ENCODE data around the gene SPEM2. TPM values are rescaled to one million over a fixed set of nuclear protein-coding genes. Genes with fewer than 3 reads are reported as not detected.

The SPEM2 gene
- total RNA-seq, 1 experiment from 2014 or later, result not detected

DNA sequence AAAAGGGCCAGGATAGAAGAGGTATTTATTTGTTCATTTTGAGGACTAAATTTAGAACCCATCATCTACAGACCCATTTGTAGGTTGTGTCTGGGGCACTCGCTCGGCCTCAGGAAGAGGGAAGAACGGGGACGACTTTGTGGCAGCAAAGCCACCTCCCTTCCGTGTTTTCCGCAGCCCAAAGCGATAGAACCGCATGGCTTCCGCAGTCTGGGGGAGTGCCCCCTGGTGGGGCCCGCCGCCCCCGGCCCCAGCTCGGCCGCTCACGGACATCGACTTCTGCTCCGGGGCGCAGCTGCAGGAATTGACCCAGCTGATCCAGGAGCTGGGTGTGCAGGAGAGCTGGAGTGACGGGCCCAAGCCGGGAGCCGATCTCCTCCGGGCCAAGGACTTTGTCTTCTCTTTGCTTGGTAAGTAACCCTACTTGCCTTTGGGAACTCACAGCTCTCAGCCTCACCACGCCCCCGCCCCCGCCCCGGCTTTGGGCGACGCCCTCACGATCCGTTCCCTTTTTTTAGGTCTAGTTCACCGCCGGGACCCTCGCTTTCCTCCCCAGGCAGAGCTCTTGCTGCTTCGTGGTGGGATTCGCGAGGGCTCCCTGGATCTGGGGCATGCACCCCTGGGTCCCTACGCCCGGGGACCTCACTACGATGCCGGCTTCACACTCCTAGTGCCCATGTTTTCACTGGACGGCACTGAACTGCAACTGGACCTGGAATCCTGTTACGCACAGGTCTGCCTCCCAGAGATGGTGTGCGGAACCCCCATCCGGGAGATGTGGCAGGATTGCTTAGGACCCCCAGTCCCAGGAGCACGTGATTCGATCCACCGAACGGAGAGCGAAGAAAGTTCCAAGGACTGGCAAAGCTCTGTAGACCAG, 10.5 kb downstream of the SPEM2 start:
- ATAC-seq (peak; percentile 29), DNase-seq (ENCODE audit: low read depth, low spot score) (peak; percentile 29)
- Histone ChIP-seq H2AFZ (ENCODE audit: low read depth, low read length, poor library complexity, severe bottlenecking) (no peak overlapping the region), H3K9me2 (ENCODE audit: insufficient read depth) (no peaks in the 10 kb centered on the region), H3K4me3 (replicated peaks in 1 of 2; ENCODE audit: low read depth in 1 of 2, low read length in 2 of 2) (peak overlapping the region; percentile 69 to 85), H3K9me3 (ENCODE audit: control insufficient read depth in 1 of 2, insufficient read depth in 1 of 2, low read depth in 1 of 2, low read length in 2 of 2) (no peaks in the 10 kb centered on the region; a peak in 1 of 4 replicates), H3K79me2 (ENCODE audit: insufficient read depth, low read length) (no peaks in the 10 kb centered on the region), H3K4me1 (ENCODE audit: control insufficient read depth in 1 of 2, insufficient read depth in 2 of 2, low read length in 2 of 2) (peaks cover 13 to 32% of the 10 kb centered on the region in 2 experiments), H3K27ac (ENCODE audit: low read depth, low read length) (peak overlapping the region; percentile 95), H3K4me2 (ENCODE audit: low read length) (peak overlapping the region; percentile 99), H3K27me3 (ENCODE audit: insufficient read depth, low read length) (no peaks in the 10 kb centered on the region), H3K36me3 (ENCODE audit: control insufficient read depth in 1 of 2, insufficient read depth in 2 of 2, low read length in 2 of 2) (no peaks in the 10 kb centered on the region), H3K9ac (ENCODE audit: low read length) (peak overlapping the region; percentile 77), H4K20me1 (ENCODE audit: insufficient read depth) (no peaks in the 10 kb centered on the region)
- POLR2A ChIA-PET, result interaction anchor here (0.7 to 2.9 kb wide), 12 partner anchors 9 to 251 kb away, joined by 3 to 33 read pairs (median 4); partner anchors contain the start of genes CHRNB1, POLR2A, SLC2A4 and SPEM2
- BruUV-seq (replicated peaks), result TSS peak; percentile 87
- CTCF ChIA-PET, result interaction anchor here (0.6 to 3.4 kb wide), 16 partner anchors 9 to 390 kb away, joined by 3 to 28 read pairs (median 4); partner anchors contain the start of genes CHRNB1, PLSCR3, SENP3 and TMEM256
- RAD21 ChIA-PET (ENCODE audit: low non-redundant PET in 1 of 2, low total read pairs in 2 of 2, uncharacterized antibody in 2 of 2, unreplicated experiment in 2 of 2), result interaction anchor here (0.7 to 2.4 kb wide), 2 partner anchors 8 to 80 kb away, joined by 3 to 6 read pairs; no protein-coding TSS in a partner anchor
- intact Hi-C loops (cut with micrococcal nuclease), result loop anchor here (1.0 to 10.0 kb wide), 5 partner anchors 32 to 251 kb away; partner anchors contain the start of genes CLDN7, POLR2A, SENP3 and TMEM256
- TF ChIP-seq ZFX (IDR thresholded peaks at IDR 0.05) (no peak), EZH2phosphoT487 (IDR thresholded peaks at IDR 0.05; ENCODE audit: borderline replicate concordance) (no peak), ZBTB33 (IDR thresholded peaks at IDR 0.05; ENCODE audit: extremely low read depth, insufficient replicate concordance, low read length) (no peak), POLR2AphosphoS5 (IDR thresholded peaks at IDR 0.05; ENCODE audit: low read depth, low read length) (peak; percentile 52), RAD21 (IDR thresholded peaks at IDR 0.05; ENCODE audit: low read depth) (no peak; the same call in 1 of the 2 replicates), REST (IDR thresholded peaks at IDR 0.05; ENCODE audit: low read depth) (no peak), CBX3 (IDR thresholded peaks at IDR 0.05; ENCODE audit: low read depth) (no peak), EZH2 (IDR thresholded peaks at IDR 0.05) (no peak), ZNF274 (IDR thresholded peaks at IDR 0.05; ENCODE audit: low read depth, low read length) (no peak), POLR2A (IDR thresholded peaks at IDR 0.05; ENCODE audit: borderline replicate concordance, extremely low read depth, insufficient read depth, insufficient read length) (no peak), JUND (IDR thresholded peaks at IDR 0.05) (no peak), CEBPB (IDR thresholded peaks at IDR 0.05; ENCODE audit: low read depth) (no peak), FOSL1 (IDR thresholded peaks at IDR 0.05; ENCODE audit: low read depth) (no peak), EGR1 (IDR thresholded peaks at IDR 0.05; ENCODE audit: low read depth) (peak; percentile 82), SIN3A (IDR thresholded peaks at IDR 0.05; ENCODE audit: low read depth) (peak; percentile 21; the same call in 1 of the 2 replicates), ELF1 (IDR thresholded peaks at IDR 0.05; ENCODE audit: borderline replicate concordance, low read depth) (no peak; the same call in 1 of the 2 replicates), TCF7L2 (IDR thresholded peaks at IDR 0.05; ENCODE audit: borderline replicate concordance, extremely low read depth, insufficient read depth, insufficient read length) (no peak), SRF (IDR thresholded peaks at IDR 0.05; ENCODE audit: low read depth) (no peak)
- TF ChIP-seq, protein P1, sequence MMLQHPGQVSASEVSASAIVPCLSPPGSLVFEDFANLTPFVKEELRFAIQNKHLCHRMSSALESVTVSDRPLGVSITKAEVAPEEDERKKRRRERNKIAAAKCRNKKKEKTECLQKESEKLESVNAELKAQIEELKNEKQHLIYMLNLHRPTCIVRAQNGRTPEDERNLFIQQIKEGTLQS (IDR thresholded peaks at IDR 0.05), result no peak

All from HCT116 (cell line).